ENCODE data around the gene VGF.

The VGF gene

DNA sequence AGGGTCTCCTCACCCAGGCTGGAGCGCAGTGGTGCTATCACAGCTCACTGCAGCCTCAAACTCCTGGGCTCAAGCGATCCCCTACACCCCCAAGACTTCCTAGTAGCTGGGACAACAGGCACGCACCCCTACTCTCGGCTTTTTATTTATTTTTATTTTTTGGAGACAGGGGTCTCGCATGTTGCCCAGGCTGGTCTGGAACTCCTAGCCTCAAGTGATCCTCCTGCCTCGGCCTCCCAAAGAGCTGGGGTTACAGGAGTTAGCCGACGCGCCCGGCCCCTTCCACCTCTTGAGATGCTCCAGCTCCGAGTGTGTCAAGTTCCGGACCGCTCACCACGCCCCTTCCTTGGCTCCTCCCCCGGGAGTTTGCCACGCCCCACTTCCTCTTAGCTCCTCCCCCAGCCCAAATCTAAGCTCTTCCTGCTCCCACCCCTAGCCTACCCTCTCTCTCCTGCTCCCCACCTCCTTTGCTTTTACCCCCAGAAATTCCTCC is 8.4 kb upstream of the VGF start:
- TF ChIP-seq, protein P1, sequence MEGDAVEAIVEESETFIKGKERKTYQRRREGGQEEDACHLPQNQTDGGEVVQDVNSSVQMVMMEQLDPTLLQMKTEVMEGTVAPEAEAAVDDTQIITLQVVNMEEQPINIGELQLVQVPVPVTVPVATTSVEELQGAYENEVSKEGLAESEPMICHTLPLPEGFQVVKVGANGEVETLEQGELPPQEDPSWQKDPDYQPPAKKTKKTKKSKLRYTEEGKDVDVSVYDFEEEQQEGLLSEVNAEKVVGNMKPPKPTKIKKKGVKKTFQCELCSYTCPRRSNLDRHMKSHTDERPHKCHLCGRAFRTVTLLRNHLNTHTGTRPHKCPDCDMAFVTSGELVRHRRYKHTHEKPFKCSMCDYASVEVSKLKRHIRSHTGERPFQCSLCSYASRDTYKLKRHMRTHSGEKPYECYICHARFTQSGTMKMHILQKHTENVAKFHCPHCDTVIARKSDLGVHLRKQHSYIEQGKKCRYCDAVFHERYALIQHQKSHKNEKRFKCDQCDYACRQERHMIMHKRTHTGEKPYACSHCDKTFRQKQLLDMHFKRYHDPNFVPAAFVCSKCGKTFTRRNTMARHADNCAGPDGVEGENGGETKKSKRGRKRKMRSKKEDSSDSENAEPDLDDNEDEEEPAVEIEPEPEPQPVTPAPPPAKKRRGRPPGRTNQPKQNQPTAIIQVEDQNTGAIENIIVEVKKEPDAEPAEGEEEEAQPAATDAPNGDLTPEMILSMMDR (IDR thresholded peaks at IDR 0.05; ENCODE audit: low read depth, low read length), result no peak
- peaks cover 88% of the 10 kb centered on the region for H3K27me3 ChIP-seq (ENCODE audit: insufficient read depth, low read depth, severe bottlenecking)
- no peak for DNase-seq
- peaks cover 9% of the 10 kb centered on the region for H3K9me3 ChIP-seq (ENCODE audit: severe bottlenecking)
- H3K4me3 ChIP-seq (ENCODE audit: low read depth, low read length), result no peak overlapping the region
- H3K36me3 ChIP-seq, result no peaks in the 10 kb centered on the region
- H3K27ac ChIP-seq, result no peak overlapping the region

DNA sequence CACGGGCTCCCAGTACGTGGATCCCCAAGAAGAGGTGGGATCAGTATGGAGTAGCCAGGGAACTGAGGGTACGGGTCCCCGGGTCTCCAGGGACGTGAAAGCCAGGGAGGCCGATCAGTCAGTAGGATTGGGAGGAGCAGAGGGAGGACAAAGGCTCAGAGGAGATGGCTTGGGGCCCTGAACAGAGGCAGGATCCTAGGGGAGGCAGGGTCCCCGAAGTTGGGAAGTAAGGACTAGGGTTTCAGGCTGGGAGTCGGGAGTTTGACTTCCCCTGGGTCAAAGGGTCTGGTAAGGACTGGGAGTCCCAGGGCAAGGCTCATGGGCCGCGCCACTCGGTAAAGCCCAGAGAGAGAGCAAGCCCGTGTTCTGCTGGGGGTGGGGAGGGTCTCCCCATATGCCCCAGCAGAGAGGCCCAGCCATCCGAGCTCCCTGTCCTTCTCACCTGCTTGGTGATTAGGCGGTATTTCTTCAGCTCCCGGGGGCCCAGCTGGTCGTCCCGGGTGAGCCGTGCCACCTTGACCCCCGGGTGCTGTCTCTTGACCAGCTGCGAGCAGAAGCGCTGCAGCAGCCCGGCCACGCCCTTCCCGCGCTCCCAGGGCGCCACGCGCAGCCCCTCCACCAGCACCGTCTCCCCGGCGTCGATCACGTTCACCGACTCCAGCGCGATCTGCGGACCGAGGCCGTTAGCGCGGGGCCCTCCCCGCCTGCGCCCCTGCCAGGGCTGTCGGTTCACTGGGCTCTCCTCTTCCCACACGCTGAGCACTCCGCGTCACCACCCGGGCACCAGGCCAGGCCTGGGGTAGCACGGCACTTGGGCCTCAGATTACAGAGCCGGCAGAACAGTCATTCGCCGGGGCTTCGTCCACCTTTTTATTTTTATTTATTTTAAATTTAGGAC is 7.7 kb upstream of the VGF start:
- Histone ChIP-seq H3K4me3 (ENCODE audit: low read depth, low read length) (no peak overlapping the region), H3K36me3 (no peaks in the 10 kb centered on the region), H3K9me3 (ENCODE audit: severe bottlenecking) (peaks cover 9% of the 10 kb centered on the region), H3K27me3 (ENCODE audit: insufficient read depth, low read depth, severe bottlenecking) (peaks cover 91% of the 10 kb centered on the region), H3K27ac (no peak overlapping the region)
- TF ChIP-seq, protein P1 (IDR thresholded peaks at IDR 0.05; ENCODE audit: low read depth, low read length), result no peak
- DNase-seq, result no peak

DNA sequence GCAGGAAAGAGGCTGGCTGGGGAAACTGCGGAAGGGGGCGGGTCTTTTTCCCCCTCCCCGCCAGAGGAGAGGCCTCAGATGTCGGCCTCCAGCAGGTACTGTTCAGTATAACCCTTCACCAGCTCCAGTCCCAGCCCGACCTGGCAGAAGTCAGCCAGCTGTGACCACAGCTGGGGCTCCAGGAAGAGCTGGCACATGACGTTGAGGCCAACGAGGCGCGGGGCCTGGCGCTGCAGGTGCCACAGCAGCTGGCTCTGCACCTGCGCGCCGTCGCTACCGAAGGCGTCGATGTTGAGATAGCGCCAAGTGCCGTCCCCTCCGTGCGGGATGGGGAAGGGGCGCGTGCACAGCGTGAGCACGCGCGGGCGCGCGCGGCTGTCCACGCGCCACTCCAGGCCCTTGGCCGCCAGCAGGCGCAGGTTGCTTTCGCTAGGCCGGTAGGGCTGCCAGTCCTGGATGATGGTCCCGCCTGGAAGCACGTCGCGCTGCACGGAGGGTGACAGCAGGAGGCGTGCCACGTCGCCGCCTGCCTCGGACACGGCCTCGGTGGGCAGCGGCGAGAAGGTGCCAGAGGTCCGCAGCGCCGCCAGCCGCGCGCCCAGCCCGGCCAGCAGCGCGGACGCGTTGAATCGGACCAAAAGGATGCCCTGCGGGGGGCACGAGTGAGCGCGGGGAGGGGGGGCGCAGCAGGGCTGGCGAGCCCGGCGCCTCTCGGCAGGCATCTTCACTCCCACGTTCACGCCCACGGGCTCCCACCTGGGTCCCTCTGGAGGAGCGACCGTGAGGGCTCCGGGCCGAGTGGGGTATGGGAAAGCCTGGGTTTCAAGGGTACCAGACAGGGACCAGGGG is 6.9 kb upstream of the VGF start:
- H3K27ac ChIP-seq, result no peak overlapping the region
- no peak overlapping the region for H3K4me3 ChIP-seq (ENCODE audit: low read depth, low read length)
- TF ChIP-seq, protein P1 (IDR thresholded peaks at IDR 0.05; ENCODE audit: low read depth, low read length), result peak; percentile 28; the same call in 1 of the 2 replicates
- H3K9me3 ChIP-seq (ENCODE audit: severe bottlenecking), result peaks cover 9% of the 10 kb centered on the region
- no peak for DNase-seq
- H3K27me3 ChIP-seq (ENCODE audit: insufficient read depth, low read depth, severe bottlenecking), result peaks cover 91% of the 10 kb centered on the region
- H3K36me3 ChIP-seq, result no peaks in the 10 kb centered on the region

GRCh38 chr7:101171442-101171837 is 6.1 kb upstream of the VGF start:
- TF ChIP-seq, protein P1 (IDR thresholded peaks at IDR 0.05; ENCODE audit: low read depth, low read length), result peak; percentile 44; the same call in 1 of the 2 replicates
- DNase-seq, result peak; percentile 32
- no peak overlapping the region for H3K4me3 ChIP-seq (ENCODE audit: low read depth, low read length)

DNA sequence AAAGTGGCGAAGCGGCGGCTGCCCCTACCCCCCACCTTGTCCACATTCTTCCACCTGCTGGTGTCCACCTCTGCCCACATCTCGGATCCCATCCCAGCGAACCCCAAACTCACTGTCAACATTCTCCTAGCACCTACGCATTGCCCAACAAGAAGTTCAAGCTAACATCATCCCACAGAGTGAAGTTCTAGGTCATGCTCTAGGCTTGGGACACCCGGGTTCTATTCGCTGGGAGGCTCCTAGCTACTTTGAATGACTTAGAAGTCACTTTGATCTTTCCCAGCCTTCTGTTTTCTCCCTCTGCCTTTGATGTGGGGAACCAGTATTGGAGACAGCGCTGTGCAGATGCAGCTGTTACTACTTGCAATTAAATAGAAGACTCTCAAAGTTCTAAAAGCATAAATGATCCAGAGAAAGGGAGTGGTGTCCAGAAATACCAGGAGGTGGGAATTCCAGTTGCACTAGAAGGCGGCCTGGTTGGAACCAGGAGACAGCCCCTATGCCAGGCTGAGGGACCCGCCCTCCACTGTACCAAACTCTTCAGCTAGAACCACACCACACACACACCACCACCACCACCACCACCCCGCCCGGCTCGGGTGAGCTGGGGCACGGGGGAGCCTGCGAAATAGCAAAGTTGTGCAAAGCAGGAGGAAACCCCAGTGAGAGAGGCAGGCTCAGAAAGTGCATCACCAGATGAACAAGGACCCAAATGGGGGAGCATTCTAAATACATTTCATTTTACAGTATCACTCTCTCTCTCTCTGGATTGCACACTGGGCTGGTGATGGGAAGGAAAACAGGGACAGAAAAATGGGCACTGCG is 5.5 kb upstream of the VGF start:
- H3K9me3 ChIP-seq (ENCODE audit: severe bottlenecking), result peaks cover 9% of the 10 kb centered on the region
- H3K36me3 ChIP-seq, result no peaks in the 10 kb centered on the region
- H3K27ac ChIP-seq, result no peak overlapping the region
- TF ChIP-seq, protein P1 (IDR thresholded peaks at IDR 0.05; ENCODE audit: low read depth, low read length), result no peak
- no peak overlapping the region for H3K4me3 ChIP-seq (ENCODE audit: low read depth, low read length)
- peaks cover 94% of the 10 kb centered on the region for H3K27me3 ChIP-seq (ENCODE audit: insufficient read depth, low read depth, severe bottlenecking)
- DNase-seq, result no peak

More at GRCh38 chr7:101171442-101171837, 6.1 kb upstream of the VGF start:
- no peaks in the 10 kb centered on the region for H3K36me3 ChIP-seq
- H3K9me3 ChIP-seq (ENCODE audit: severe bottlenecking), result peaks cover 9% of the 10 kb centered on the region
- H3K27ac ChIP-seq, result no peak overlapping the region
- H3K27me3 ChIP-seq (ENCODE audit: insufficient read depth, low read depth, severe bottlenecking), result peaks cover 92% of the 10 kb centered on the region

All from WERI-Rb-1 (cell line).